RWPE1 (cell line): ENCODE measurements around the gene FAH.

Experiments used
- CTCF ChIA-PET: fragments of 350-600 bp; sonication (Branson Sonifier 250); formaldehyde crosslinking; extraction: SDS; loops from one replicate; lab custom pipeline; 2021; lab: Yijun Ruan, JAX
- POLR2A ChIA-PET: fragments of 400-600 bp; formaldehyde crosslinking; extraction: SDS; loops from one replicate; lab custom pipeline; 2020; ENCODE audit warnings: antibody characterized with exemption; ENCODE audit not compliant: low non-redundant PET; lab: Yijun Ruan, JAX
- DNase-seq: peaks from one replicate; pipeline ENCODE4 v3.0.0; 2012; ENCODE audit warnings: low spot score
- H3K27ac ChIP-seq: fragments of 450-650 bp; 2 replicates; pipeline ENCODE4 v1.5.1; 2017
- TF ChIP-seq, protein P1 (sequence below): fragments of 450-650 bp; conservative IDR thresholded peaks from 2 replicates; pipeline ENCODE4 v1.5.1; 2017; ENCODE audit warnings: low read depth, mild to moderate bottlenecking

Gene FAH

DNA sequence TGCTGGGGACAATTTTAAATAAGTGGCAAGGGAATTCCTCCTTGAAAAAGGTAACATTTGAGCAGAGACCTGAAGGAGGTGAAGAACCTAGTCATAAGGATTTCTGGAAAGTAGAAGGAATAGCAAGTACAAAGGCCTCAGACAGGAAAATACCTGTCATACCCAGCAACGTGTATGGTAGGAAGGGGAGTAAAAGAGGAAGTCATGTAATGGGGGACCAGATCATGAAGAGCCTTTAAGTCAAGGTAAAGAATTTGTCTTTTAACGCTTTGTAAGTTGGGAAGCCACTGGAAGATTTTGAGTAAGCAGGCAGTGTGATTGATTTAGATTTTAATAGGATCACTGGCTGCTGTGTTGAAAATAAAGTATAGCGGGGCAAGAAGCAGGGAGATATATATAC, 43.4 kb upstream of the FAH start:
- TF ChIP-seq, protein P1, sequence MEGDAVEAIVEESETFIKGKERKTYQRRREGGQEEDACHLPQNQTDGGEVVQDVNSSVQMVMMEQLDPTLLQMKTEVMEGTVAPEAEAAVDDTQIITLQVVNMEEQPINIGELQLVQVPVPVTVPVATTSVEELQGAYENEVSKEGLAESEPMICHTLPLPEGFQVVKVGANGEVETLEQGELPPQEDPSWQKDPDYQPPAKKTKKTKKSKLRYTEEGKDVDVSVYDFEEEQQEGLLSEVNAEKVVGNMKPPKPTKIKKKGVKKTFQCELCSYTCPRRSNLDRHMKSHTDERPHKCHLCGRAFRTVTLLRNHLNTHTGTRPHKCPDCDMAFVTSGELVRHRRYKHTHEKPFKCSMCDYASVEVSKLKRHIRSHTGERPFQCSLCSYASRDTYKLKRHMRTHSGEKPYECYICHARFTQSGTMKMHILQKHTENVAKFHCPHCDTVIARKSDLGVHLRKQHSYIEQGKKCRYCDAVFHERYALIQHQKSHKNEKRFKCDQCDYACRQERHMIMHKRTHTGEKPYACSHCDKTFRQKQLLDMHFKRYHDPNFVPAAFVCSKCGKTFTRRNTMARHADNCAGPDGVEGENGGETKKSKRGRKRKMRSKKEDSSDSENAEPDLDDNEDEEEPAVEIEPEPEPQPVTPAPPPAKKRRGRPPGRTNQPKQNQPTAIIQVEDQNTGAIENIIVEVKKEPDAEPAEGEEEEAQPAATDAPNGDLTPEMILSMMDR = no peak
- ChIA-PET CTCF (no interaction called here), POLR2A (no interaction called here)
- DNase-seq = no peak
- no peak overlapping the region for H3K27ac ChIP-seq

DNA sequence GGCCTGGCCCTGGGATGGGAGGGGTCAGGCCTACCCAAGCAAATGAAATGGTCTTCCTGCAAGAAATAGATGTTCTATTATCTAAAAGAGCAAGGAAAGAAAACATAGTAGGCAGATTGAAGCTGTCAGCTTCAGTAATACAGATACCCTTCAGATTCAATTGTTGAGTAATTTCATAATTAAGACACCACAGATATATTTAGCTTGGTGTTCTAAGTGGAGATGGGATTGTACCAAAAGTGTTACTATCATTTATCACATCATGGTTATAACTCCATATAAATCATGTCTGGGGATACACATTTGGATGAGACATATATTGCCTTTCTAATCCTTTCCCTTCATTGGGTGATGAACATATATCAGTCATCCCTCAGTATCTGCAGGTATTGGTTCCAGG, 41.9 kb upstream of the FAH start:
- TF ChIP-seq, protein P1 = no peak
- DNase-seq = no peak
- CTCF ChIA-PET = no interaction called here
- H3K27ac ChIP-seq = no peak overlapping the region
- POLR2A ChIA-PET = no interaction called here

DNA sequence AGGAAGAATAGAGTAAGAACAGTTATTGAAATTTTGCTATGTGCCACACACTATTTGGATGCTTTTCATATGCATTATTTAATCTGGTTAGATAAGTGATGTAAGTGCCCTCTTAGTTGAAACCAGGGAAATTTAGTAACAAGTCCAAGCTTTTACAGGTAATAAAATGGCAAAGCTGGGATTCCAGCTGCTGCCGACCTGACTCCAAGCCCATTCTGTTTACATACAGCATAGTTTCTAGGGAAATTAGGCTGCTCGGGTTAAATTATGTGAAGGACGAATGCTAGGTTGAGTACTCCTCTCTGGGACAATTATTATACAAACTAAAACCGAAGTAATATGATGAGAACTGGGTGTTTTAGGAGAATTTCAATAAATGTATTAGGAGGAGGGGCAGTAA, 38.7 kb upstream of the FAH start:
- no peak overlapping the region for H3K27ac ChIP-seq
- POLR2A ChIA-PET = no interaction called here
- CTCF ChIA-PET = no interaction called here
- no peak for DNase-seq
- TF ChIP-seq, protein P1 = no peak

DNA sequence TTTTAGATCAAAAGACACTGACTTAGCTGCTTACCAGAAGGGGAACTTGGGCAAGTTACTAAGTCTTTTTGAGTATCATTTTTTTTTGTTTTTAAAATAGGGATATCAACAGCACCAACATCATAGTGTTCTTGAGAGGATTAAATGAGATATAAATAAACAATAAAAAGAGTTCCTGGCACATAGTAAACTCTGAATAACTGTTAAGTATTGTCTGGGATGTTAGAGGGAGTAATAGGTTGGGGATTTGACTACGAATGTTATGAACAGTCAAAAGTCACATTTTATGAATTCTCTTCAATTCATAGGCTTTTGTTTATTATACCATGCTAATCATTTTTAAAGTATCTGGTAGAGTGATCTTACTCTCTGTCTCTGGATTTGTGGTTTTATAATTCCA, 37.8 kb upstream of the FAH start:
- no peak for DNase-seq
- CTCF ChIA-PET = interaction anchor here (0.7 kb wide), 1 partner anchor 114 kb away, joined by 7 read pairs; no protein-coding TSS in a partner anchor
- H3K27ac ChIP-seq = no peak overlapping the region
- POLR2A ChIA-PET = no interaction called here
- TF ChIP-seq, protein P1 = no peak

DNA sequence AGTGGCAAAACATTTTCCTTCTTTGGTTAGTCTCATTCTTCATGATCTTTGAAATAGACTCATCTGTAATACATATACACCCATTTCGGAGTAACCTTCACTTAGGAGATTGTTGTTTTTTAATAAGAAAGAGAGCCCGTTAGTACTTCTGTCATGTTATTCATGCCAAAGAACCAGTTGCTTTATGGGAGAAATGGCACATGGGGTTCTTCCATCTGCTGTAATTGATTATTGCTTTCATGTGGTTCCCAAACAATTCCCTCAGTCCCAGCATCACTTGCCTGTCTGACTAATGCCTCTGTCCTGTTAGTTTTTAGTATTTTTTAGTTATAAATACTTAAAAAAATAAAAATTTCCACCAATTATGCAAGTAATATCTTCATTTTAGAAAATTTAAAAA, 33.8 kb upstream of the FAH start:
- CTCF ChIA-PET = no interaction called here
- TF ChIP-seq, protein P1 = no peak
- no peak overlapping the region for H3K27ac ChIP-seq
- POLR2A ChIA-PET = no interaction called here
- no peak for DNase-seq

DNA sequence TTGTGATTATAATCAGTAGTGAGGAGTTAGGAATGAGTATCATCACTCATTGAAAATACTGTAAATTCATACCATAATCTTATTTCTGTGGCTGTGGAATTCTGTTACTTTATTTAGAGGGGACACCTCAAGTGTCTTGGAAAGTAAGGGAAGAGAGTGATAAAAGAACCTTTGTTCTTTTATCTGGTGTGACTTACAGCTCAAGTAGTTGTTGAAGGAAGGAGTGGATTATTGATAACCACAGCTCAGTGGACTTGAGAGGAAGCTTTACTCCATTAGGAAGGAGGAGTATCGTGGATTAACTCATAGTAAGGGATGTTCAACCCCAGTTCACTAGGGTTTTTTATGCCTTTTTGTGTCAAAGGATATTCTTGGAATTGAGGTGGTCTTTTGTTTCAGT, 32.2 kb upstream of the FAH start:
- TF ChIP-seq, protein P1 = no peak
- H3K27ac ChIP-seq = no peak overlapping the region
- no peak for DNase-seq
- ChIA-PET CTCF (no interaction called here), POLR2A (no interaction called here)

DNA sequence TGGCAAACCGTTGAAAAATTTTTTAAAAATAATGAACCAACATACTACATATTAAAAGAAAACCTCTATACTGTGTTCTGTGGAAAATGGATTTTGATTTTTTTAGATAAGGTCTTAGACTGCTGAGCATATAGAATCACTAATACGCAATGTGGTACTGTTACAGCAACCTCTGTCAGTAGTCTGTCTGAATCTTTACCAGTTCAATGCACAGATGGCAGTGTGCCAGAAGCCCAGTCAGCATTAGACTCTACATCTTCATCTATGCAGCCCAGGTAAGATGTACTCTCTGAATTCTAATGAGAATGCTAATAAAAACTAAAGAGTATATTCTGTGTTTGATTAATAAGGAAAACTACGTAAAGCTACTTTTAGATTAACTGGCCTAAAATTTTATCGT, 31.3 kb upstream of the FAH start:
- H3K27ac ChIP-seq = no peak overlapping the region
- no peak for DNase-seq
- CTCF ChIA-PET = no interaction called here
- TF ChIP-seq, protein P1 = no peak
- POLR2A ChIA-PET = no interaction called here
